Duodenal mucosa (tissue), 2 donors: ENCODE results near the gene ULK4.

Source experiments
- H3K27ac ChIP-seq: one replicate; pipeline ENCODE4 v1.7.0; 2013; ENCODE audit warnings: low read depth, low read length
- H3K27me3 ChIP-seq, 2 donors: one replicate each; pipeline ENCODE4 v1.7.0; 2013; ENCODE audit warnings: low read length in 2 of 2, control low read depth in 1 of 2; ENCODE audit not compliant: insufficient read depth in 2 of 2, control insufficient read depth in 1 of 2
- H3K36me3 ChIP-seq, 2 donors: one replicate each; pipeline ENCODE4 v1.7.0; 2013; ENCODE audit warnings: low read length in 2 of 2, control low read depth in 1 of 2; ENCODE audit not compliant: insufficient read depth in 2 of 2, control insufficient read depth in 1 of 2
- H3K4me1 ChIP-seq, 2 donors: one replicate each; pipeline ENCODE4 v1.7.0; 2013; ENCODE audit warnings: low read length in 2 of 2, control low read depth in 1 of 2; ENCODE audit not compliant: insufficient read depth in 2 of 2, control insufficient read depth in 1 of 2
- H3K4me3 ChIP-seq, 2 donors: one replicate each; pipeline ENCODE4 v1.7.0; 2013; ENCODE audit warnings: low read length in 2 of 2, low read depth in 1 of 2
- H3K9ac ChIP-seq, 2 donors: one replicate each; pipeline ENCODE4 v1.7.0; 2013; ENCODE audit warnings: low read length in 2 of 2, low read depth in 1 of 2
- H3K9me3 ChIP-seq, 2 donors: one replicate each; pipeline ENCODE4 v1.7.0; 2013; ENCODE audit warnings: low read length in 2 of 2, control low read depth in 1 of 2; ENCODE audit not compliant: control insufficient read depth in 1 of 2

ULK4 gene

GRCh38 chr3:41441139-41441538, 520.8 kb downstream of the ULK4 start:
- Histone ChIP-seq H3K9me3 (peaks cover 0 to 5% of the 10 kb centered on the region in 2 donors), H3K4me1 (no peaks in the 10 kb centered on the region), H3K27ac (no peak overlapping the region), H3K4me3 (no peak overlapping the region), H3K9ac (no peak overlapping the region), H3K36me3 (no peaks in the 10 kb centered on the region), H3K27me3 (no peaks in the 10 kb centered on the region)

GRCh38 chr3:41436983-41437382, 524.9 kb downstream of the ULK4 start:
- Histone ChIP-seq H3K27ac (no peak overlapping the region), H3K9ac (no peak overlapping the region), H3K36me3 (no peaks in the 10 kb centered on the region), H3K4me1 (no peaks in the 10 kb centered on the region), H3K4me3 (no peak overlapping the region), H3K27me3 (no peaks in the 10 kb centered on the region), H3K9me3 (peaks cover 0 to 5% of the 10 kb centered on the region in 2 donors)

- Histone ChIP-seq H3K36me3 (no peaks in the 10 kb centered on the region), H3K4me1 (no peaks in the 10 kb centered on the region), H3K27me3 (no peaks in the 10 kb centered on the region), H3K9ac (no peak overlapping the region), H3K4me3 (no peak overlapping the region), H3K9me3 (no peaks in the 10 kb centered on the region), H3K27ac (no peak overlapping the region)
Measured at GRCh38 chr3:41434781-41435180, 527.1 kb downstream of the ULK4 start.

- no peaks in the 10 kb centered on the region for H3K36me3 ChIP-seq
- H3K4me1 ChIP-seq, result no peaks in the 10 kb centered on the region
- no peak overlapping the region for H3K27ac ChIP-seq
- no peak overlapping the region for H3K4me3 ChIP-seq
- no peak overlapping the region for H3K9ac ChIP-seq
- H3K27me3 ChIP-seq, result no peaks in the 10 kb centered on the region
- H3K9me3 ChIP-seq, result no peaks in the 10 kb centered on the region
Measured at GRCh38 chr3:41431386-41431785, 530.5 kb downstream of the ULK4 start.

- Histone ChIP-seq H3K9me3 (no peaks in the 10 kb centered on the region), H3K36me3 (no peaks in the 10 kb centered on the region), H3K27ac (no peak overlapping the region), H3K27me3 (no peaks in the 10 kb centered on the region), H3K4me1 (no peaks in the 10 kb centered on the region), H3K9ac (no peak overlapping the region), H3K4me3 (no peak overlapping the region)
Measured at GRCh38 chr3:41430886-41431285, 531.0 kb downstream of the ULK4 start.

- Histone ChIP-seq H3K9ac (no peak overlapping the region), H3K27ac (no peak overlapping the region), H3K36me3 (no peaks in the 10 kb centered on the region), H3K4me1 (no peaks in the 10 kb centered on the region), H3K4me3 (no peak overlapping the region), H3K9me3 (no peaks in the 10 kb centered on the region), H3K27me3 (no peaks in the 10 kb centered on the region)
Measured at GRCh38 chr3:41430391-41430790, 531.5 kb downstream of the ULK4 start.

GRCh38 chr3:41426485-41426884, 535.4 kb downstream of the ULK4 start:
- H3K27ac ChIP-seq, result no peak overlapping the region
- no peak overlapping the region for H3K9ac ChIP-seq
- no peaks in the 10 kb centered on the region for H3K4me1 ChIP-seq
- no peak overlapping the region for H3K4me3 ChIP-seq
- no peaks in the 10 kb centered on the region for H3K9me3 ChIP-seq
- no peaks in the 10 kb centered on the region for H3K36me3 ChIP-seq
- H3K27me3 ChIP-seq, result no peaks in the 10 kb centered on the region

GRCh38 chr3:41424543-41425300, 537.2 kb downstream of the ULK4 start:
- no peak overlapping the region for H3K9ac ChIP-seq
- no peak overlapping the region for H3K4me3 ChIP-seq

GRCh38 chr3:41419809-41420208, 542.1 kb downstream of the ULK4 start:
- H3K9me3 ChIP-seq, result no peaks in the 10 kb centered on the region
- H3K4me3 ChIP-seq, result no peak overlapping the region
- H3K36me3 ChIP-seq, result no peaks in the 10 kb centered on the region
- H3K27me3 ChIP-seq, result no peaks in the 10 kb centered on the region
- no peaks in the 10 kb centered on the region for H3K4me1 ChIP-seq
- no peak overlapping the region for H3K27ac ChIP-seq
- no peak overlapping the region for H3K9ac ChIP-seq

More at GRCh38 chr3:41424543-41425300, 537.2 kb downstream of the ULK4 start:
- no peaks in the 10 kb centered on the region for H3K27me3 ChIP-seq
- H3K4me1 ChIP-seq, result no peaks in the 10 kb centered on the region
- no peaks in the 10 kb centered on the region for H3K9me3 ChIP-seq
- H3K36me3 ChIP-seq, result no peaks in the 10 kb centered on the region
- H3K27ac ChIP-seq, result no peak overlapping the region

- Histone ChIP-seq H3K4me3 (no peak overlapping the region), H3K9me3 (no peaks in the 10 kb centered on the region), H3K9ac (no peak overlapping the region), H3K4me1 (no peaks in the 10 kb centered on the region), H3K27ac (no peak overlapping the region), H3K36me3 (no peaks in the 10 kb centered on the region), H3K27me3 (no peaks in the 10 kb centered on the region)
Measured at GRCh38 chr3:41418961-41419691, 542.8 kb downstream of the ULK4 start.
